Left renal pelvis (tissue), 4 donors: Measurements from ENCODE around the gene WNK2. TPM values are rescaled to one million over a fixed set of nuclear protein-coding genes. Genes with fewer than 3 reads are reported as not detected.

Experiments used
- DNase-seq, 4 donors: peaks; one replicate each; pipeline ENCODE4 v3.0.0-alpha.2; 2013; ENCODE audit warnings: low read depth in 4 of 4, low spot score in 3 of 4
- polyA plus RNA-seq, 4 donors: library from polyadenylated mRNA; unstranded; fragments of 120-200 nt; gene quantifications; one replicate each; pipeline ENCODE4 v1.2.1, GENCODE V29; 2013; ENCODE audit not compliant: insufficient read length in 4 of 4

WNK2 gene
- polyA plus RNA-seq, 4 donors: 10.3 to 31.1 (median 21.3) TPM

DNA sequence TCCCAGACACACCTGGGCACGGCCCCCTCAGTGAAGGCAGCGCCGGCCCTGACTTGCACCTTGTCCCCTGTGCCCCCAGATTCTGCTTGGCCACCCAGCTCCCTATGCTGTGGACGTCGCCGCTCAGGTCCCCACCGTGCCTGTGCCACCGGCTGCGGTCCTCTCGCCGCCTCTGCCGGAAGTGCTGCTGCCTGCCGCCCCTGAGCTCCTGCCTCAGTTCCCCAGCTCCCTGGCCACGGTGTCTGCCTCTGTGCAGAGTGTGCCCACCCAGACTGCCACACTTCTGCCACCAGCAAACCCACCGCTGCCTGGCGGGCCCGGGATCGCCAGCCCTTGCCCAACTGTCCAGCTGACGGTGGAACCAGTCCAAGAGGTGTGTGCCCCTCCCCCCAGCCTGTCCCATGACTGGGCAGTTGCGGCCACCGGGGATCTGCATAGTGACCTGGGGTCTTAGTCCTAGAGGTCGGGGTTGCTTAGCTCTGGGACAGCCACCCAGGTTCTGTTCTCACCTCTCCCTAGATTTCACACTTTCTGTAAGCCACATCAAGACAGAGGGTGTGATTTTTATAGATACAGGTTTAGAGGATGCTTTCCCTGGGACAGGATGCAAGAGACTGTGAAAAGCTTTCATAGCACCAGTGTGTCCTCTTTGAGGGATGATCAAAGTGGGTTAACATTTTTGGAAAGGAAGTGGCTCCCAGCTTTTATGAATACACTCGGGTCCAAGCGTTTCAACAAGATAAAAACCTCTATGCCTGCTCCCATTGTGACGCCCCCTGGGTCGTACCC lies 78.0 kb downstream of the WNK2 start:
- DNase-seq: no peak

DNA sequence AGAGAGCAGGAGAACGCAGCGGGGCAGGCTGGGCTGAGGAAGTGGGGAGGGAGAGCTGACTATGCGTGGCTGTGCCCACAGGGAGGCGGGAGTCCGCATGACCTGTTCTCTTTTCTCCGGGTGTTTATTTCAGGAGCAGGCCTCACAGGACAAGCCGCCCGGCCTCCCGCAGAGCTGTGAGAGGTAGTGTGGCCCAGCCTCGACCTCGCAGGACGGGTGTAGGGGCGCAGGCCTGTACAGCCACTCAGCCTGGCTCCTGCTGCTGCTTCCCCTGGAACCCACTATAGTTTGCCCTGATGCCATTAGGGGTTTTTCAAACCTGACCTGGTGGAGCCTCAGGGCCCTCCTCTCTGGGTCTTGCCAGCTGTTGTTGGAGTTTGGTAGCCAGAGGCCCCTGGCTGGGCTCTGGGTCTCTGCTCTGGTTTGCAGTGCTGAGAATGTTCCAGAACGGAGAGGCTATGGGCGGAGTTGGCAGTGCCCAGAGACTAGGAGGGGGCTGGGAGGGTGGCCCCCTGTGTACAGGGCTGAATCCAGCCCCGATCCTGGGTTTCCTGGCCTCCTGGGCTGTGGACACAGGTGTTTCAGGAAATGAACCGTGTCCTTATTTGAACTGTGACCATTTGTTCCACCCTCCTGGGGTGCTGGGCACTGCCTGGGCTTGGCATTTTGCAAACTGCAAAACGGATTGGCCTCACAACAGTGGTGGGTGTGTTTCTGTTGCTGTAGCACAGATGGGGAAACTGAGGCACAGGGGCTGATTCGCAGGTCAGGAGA lies 78.8 kb downstream of the WNK2 start:
- DNase-seq: no peak

DNA sequence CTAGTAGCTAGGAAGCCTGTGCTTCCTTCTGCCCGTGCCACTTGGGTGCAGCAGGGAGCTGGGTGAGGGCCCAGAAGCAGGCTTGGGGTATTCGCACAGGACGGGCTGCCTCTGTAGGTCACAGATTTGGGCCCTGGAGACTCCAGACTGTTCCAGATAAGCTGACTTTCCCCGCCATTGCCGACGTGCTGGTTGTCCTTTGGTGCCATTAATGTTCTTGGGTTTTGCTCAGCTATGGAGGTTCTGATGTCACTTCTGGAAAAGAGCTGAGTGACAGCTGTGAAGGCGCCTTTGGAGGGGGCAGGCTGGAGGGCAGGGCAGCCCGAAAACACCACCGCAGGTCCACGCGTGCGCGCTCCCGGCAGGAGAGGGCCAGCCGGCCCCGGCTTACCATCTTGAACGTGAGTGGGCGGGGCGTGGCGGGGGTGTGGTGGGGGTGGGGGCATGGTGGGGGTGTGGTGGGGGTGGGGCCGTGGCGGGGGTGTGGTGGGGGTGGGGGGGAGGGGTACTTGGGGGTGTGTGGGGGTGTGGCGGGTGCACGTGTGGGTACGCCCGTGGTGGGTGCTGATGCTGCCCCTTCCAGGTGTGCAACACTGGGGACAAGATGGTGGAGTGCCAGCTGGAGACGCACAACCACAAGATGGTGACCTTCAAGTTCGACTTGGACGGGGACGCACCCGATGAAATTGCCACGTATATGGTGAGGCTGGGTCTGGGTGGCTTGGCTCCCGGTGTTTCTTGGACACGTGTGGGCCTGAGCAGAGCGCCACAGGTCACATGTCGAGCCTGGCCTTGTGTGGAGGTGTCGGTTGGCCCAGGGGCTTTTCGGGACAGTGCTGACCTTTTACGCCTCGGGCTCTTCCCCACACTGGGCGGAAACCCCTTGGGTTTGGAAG lies 79.6 kb downstream of the WNK2 start:
- DNase-seq: no peak

DNA sequence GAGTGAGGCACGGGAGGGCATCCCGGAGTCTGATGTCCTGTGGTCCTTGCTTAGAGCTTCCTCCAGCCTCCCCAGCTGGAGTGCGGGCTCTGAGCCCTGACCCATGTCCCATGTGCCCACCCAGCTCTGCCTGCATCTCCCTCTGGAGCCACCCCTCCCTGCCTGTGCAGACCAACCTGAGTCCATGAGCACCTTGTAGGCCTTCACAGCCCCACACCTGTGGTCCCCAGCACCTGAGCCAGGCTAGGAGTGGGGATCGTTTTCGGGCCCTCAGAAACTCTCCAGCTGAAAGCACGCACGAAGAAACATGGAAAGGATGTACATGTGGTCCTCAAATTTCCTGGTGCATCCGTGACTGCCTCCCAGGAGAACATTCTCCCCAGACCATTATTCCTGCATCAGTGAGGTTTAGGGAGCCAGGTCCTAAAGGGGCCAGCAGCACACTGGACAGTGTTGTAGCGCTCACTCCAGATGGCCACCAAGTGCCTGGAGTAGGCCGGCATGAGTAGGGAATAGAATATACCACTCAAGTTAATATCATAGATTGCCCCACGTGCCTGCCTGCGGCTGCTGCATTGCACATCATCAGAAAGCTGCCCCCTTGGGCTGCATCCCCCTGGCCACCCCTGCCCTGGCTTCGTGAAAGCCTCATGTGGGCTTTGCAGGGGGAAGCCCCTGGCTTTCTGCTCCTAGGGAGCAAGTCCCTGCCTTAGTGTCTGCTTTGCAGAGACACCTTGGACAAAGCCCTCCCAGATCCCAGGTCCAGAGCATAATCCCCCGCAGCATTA lies 80.6 kb downstream of the WNK2 start:
- DNase-seq: no peak

DNA sequence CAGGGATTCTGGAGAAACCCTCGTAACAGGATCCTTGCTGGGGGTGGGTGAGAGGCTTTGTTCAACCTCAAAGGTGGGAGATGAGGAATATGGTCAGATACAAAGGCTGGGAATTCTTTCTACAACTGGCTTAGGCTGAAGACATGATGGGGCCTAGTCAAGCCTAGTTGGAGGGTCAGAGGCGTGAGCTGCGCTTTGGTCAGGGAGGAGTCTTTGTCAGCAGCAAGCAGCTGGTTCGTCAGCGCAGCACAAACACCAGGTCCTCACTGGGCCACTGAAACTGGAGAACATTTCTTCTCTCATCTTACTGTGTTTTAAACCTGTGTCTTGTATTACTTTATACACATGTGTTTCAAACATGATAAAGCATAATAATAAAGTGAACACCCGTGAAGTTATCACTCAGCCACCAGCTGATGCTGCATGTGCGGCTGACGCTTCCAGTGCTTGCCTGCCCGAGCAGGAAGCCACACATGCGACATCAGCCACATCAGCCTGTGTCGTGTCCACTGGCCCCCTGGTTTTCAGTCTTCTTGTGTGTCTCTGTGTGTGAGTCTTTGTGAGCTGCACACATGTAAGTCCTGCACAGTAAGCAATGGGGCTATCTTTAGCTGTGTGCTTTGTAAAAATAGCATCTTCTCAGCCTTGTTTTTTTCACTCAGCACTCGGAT lies 81.5 kb downstream of the WNK2 start:
- no peak for DNase-seq

DNA sequence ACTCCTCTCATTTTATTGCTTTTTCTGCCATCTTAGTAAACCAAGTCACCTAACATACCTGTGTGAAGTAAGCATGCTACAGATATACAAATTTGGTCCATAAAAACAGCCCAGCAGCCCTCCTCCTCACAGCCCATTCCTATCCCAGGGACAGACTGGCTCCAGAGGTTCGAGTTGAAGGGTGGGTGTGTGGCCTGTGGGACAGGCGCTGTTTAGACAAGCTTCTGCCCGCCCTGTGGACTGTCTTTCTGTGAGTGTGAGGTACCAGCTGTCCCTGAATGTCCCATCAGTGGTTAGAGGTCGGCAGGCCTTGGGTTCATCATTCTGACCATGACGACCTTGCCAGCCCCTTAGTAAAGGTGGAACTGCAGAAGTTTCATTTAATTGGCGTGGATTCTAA lies 82.0 kb downstream of the WNK2 start:
- no peak for DNase-seq

DNA sequence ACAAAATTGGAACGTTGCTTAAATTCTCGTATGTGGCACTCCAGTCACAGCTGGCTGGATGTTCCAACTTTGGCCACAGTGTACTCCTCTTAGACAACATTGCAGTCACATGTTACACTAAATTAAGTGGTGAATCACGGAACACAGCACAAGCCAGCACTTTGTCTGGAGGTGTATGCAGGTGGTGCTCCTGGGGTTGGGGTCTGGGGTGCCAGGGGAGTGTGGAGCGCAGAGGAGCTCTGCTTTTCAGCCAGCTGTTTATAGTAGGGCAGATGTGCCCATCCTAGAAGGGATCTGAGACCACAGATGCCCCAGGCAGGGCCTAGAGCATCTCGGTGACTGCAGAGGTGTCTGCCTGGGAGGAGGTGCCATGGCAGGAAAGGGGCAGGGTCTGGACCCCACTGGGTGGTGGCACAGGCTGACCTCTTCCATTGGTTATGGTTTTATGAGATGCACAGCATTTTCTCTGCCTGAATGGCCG lies 82.6 kb downstream of the WNK2 start:
- DNase-seq: no peak

DNA sequence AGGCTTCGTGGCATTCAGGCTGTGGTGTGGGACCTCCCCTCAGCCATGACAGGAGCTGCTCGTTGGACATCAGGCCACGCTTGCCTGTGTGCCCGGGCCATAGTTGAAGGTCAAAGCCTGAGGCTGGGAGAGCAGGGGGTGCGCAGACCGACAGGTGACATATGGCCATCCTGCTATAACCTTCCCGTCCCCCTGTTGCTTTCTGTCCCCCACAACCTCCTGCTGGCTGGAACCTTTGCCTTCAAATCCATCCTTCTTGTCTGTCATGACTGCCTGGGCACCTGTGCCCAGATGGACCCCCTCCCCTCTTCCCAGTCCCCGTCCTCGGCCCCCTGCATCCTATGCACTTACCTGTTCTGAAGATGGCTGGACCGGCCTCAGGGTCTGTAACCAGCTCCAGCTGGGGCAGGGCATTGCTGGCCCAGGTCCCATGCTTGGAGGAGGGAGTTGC lies 83.2 kb downstream of the WNK2 start:
- no peak for DNase-seq

DNA sequence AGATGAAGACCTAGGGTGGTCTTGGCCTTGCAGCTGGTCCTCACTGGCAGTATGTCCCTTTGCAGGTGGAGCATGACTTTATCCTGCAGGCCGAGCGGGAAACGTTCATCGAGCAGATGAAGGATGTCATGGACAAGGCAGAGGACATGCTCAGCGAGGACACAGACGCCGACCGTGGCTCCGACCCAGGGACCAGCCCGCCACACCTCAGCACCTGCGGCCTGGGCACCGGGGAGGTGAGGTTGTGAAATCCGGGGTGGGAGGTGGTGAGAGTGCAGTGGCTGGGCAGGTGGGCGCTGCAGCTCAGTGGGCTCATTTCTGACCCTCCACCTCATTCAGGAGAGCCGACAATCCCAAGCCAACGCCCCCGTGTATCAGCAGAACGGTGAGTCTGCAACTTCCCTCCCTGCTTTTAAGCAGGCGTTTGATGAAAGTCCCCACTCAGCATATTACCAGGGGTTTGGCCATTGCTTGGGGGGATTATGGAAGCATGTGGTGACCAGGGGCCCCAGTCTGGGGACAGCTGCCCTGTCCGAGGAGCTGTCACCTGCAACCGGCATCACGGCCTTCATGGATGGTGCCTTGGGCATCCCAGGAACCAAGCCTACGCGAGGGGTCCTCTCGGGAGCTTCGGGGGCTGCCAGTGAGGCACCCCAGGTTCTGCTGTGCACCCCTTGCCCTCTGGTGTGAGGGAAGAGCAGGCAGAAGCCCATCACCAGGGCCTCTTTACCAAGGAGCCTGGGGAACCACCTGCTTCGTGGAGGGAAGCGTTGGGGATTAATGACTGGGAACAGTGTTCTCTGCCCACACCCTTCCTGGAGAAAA lies 84.0 kb downstream of the WNK2 start:
- no peak for DNase-seq

DNA sequence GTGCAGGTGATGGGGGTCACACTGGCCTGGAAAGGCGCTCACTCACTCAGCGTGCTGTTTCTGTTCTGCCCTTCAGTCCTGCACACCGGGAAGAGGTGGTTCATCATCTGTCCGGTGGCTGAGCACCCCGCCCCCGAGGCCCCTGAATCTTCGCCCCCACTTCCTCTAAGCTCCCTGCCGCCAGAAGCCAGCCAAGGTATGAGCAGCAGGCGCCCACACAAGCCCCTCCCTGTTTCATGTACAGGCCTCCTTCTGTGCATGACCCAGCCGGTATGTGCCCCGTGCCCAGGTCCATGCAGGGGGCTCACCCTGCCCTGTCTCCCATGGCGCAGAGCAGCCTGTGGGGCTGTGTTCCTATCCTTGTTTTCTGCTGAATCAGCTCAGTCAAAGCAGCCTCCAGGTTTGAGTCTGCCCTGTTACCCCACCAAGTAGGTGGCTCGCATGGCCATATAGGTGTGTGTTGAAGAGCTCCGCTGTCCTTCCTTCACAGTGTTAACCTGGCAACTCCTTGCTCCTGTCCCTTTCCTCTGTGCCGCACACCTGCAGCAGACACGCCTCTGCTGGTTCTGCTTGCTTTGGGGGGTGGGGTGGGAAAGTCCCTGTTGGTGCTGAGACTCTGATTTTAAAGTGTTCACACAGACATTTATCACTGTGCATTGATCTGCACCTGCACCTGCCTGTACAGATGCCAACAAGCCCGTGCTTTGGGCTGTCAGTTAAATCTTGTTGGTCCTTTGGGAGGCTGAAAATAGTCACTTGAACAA lies 84.8 kb downstream of the WNK2 start:
- DNase-seq: no peak

DNA sequence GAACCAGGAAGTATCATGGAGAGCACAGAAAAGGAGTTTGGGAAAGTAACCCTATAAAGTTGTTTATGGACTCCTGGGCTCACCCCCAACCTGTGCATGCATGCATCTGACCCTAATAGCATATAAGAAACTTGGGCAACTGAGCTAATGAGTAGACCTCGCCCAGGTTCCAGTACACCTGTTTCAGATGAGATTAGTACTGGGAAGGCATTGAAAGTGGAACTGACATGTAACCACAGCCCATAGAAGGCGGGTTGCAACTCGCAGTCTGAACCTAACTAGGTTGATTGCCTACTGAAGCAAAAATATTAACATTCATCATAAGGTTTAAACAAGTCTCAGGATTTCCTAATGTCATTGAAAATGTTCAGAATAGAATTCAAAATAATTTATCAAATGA lies 87.0 kb downstream of the WNK2 start:
- no peak for DNase-seq

DNA sequence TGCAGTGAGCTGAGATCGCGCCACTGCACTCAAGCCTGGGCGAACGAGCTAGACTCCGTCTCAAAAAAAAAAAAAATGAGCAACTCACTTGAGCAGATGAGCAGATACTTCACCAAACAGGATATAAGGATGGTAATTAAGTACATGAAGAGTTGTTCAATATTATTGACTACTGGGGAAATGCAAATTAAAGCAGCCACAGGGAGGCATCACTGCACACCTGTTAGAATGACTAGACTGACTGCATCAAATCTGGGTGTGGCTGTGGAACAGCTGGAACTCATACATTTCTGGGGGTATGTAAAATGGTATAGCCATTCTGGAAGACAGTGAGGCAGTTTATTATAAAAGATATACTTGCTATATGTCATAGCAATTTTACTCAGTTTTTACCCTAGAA lies 93.0 kb downstream of the WNK2 start:
- no peak for DNase-seq

DNA sequence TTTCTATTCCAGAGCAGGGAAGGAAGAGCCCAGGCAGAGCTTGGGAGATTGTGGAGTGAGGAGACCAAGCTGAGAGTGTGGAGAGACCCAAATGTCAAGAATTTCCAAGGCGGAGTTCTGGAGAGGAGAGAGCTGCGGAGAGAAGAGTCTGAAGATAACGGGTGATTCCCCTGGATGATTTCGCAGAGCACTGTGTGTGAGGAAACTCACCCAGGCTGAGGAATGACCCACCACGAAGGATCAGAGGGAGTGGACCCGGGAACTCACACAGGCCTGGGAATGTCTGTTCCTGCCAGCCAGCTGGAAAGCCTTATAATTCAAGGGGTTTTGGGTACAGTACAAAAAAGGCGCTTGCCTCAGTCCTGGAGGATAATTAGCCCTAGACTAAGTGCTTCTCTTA lies 94.2 kb downstream of the WNK2 start:
- DNase-seq: no peak

DNA sequence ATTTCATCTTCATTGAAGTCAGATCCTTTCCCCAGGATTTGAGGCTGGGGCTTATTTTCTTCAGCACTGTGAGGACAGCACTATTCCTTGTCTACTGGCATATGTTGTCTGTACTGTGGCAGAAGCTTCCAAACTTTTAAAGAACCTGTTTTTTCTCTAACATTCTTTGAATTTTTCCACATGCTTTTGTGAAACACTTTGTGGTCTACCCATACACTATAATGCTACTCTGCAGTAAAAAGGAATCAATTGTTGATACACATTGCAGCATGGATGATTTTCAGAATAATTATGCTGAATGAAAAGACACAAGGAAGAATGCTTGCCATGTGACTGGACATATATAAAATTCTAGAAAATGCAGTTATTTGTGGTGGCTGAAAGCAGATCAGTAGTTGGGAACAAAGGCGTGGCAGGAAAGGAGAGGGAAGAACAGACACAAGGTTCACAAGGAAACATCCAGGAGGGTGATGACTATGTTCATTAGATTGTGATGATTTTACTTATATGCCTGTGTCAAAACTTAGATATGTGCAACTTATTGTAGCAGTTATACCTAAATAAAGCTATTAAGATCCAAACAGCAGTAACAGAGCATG lies 96.8 kb downstream of the WNK2 start:
- no peak for DNase-seq

DNA sequence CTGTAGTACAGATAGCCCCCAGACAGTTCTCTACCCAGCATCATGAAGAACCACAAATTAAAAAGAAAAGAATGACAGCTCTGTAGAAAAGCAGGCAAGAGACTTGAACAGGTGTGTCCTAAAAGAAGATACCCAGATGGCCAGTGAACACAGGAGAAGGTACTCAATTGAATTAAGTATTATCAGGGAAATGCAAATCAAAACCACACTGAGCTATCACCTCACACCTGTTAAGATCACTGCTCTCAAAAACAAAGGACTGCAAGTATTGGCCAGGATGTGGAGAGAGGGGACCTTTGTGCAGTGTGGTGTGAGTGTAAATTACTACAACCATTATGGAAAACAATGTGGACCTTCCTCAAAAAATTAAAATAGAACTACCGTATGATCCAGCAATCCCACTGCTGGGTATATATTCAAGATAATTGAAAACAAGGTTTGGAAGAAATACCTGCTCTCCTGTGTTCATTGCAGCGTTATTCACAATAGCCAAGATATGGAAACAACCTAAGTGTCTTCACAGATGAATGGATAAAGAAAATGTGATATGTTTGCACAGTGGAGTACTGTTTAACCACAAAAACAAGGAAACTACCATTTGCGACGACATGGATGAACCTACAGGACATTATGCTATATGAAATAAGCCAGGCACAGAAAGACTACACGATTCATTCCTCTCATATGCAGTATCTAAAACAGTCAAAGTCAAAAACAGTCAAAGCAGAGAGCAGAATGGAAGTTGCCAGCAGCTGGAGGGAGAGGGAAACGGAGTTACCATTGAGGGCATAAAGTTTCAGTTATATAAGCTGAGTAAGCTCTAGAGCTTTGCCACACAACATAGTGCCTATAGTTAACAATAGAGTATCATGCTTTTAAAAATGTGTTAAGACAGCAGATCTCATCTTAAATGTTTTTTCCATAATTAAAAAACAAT lies 102.6 kb downstream of the WNK2 start:
- no peak for DNase-seq

DNA sequence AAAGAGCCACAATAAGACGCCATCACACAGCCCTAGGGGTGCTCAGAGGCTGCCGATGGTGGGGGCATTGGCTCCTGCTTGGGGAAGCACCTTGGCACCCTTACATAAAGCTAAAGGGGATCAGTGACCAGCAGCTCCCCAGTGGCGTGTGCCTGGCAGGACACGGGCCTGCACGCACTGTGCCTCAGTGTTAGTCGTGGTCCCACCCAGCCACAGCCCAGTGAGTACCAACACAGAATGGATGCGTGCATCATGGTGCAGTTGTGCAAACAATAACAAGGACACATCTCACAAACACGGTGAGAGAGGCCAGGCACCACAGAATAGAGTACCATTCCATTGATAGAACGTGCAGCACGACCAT lies 103.2 kb downstream of the WNK2 start:
- no peak for DNase-seq

DNA sequence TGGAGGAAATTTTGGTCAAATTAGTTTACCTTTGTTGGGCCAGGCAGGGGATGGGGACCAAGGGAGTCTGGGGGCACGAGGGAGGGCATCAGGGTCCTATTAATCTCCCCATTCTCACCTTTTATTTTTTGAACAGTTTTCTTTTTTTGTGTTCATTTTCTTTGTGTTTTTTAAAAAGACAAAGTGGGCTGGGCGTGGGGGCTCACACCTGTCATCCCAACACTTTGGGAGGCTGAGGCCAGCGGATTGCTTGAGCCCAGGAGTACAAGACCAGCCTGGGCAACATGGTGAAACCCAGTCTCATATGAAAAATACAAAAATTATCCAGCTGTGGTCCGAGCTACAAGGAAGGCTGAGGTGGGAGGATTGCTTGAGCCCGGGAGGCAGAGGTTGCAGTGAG lies 103.7 kb downstream of the WNK2 start:
- no peak for DNase-seq
